ENCODE data around the gene SLC12A7. TPM values are rescaled to one million over a fixed set of nuclear protein-coding genes. Genes with fewer than 3 reads are reported as not detected.

SLC12A7 gene
- total RNA-seq, 2 experiments from 2014 or later, result 101 to 111 TPM

DNA sequence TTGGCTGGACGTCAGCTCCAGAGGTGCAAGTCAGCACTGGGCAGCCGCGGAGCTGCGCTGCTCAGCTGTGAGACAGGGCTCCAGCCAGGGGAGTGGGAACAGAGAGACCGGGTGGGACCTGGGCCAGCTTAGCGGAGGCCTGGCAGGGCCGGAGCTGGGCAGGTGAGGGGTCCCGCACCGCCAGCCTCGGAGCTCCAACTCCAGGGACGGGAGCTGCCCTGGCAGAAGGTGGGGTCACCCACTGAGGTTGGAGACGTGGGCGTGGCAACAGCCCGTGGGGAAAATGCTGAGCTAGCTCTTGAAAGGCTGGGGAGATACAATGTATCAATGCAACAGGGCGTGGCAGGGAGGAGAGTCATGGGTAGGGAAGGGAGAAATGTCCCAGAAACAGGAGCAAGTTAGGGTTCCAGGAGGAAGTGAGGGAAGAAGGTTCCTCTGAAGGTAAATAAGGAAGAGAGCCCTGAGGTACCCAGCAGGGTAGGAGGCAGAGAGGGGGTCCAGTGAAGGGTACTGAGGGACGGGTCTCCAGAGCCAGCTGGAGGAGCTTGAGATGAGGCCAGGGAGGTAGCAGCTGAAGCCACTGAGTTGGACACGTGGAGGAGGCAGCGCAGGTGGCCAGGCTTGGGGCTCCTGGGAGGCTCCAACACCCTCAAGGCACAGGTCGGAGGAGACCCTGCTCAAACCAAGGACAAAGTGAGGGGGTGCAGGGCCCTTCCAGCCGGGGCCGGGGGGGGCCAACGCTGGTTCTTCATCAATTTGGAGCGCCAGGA is 104.0 kb downstream of the SLC12A7 start:
- POLR2A ChIA-PET, result no interaction called here
- Mint-ChIP-seq H3K4me1 (ENCODE audit: low read depth) (peaks cover 32% of the 10 kb centered on the region), H3K36me3 (ENCODE audit: low read depth) (no peaks in the 10 kb centered on the region), H3K9me3 (ENCODE audit: insufficient read depth) (no peaks in the 10 kb centered on the region), H3K4me3 (peak overlapping the region; percentile 17), H3K27me3 (ENCODE audit: low read depth) (peaks cover 50% of the 10 kb centered on the region), H3K27ac (no peak overlapping the region)
- peak; percentile 16 for DNase-seq
- CTCF ChIA-PET, result interaction anchor here (0.8 to 4.9 kb wide), 11 partner anchors 8 to 85 kb away, joined by 3 to 65 read pairs (median 3); no protein-coding TSS in a partner anchor
- ATAC-seq, result no peak

DNA sequence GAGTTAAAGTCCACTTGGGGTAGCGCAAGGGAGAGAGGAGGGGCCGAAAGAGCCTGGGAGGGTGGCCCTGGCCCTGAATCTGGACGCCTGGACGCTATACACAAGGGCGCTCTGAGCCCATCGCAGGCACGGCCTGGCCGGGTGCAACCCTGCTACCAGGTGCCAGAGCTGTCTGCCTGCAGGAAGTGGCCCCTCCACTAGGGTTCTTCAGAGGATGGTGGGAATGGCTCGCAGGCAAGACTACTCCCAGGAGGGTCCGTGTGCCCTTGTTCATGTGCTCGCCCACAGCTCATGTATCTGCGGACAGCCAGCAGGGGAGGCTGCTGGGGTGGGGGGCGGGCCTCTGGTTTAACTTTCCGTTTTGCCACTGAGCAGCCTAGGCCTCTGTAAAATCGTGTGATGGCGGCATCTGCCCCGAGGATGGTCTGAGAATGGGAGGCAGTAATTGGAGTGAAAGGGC is 104.6 kb downstream of the SLC12A7 start:
- no peak overlapping the region for H3K4me3 Mint-ChIP-seq
- H3K27ac Mint-ChIP-seq, result no peak overlapping the region
- CTCF ChIA-PET, result interaction anchor here (0.8 to 4.9 kb wide), 10 partner anchors 9 to 85 kb away, joined by 3 to 65 read pairs (median 4); no protein-coding TSS in a partner anchor
- no peaks in the 10 kb centered on the region for H3K36me3 Mint-ChIP-seq (ENCODE audit: low read depth)
- H3K27me3 Mint-ChIP-seq (ENCODE audit: low read depth), result peaks cover 51% of the 10 kb centered on the region
- POLR2A ChIA-PET, result interaction anchor here (0.6 kb wide), 1 partner anchor 481 kb away, joined by 3 read pairs; no protein-coding TSS in a partner anchor
- ATAC-seq (no peak), DNase-seq (peak; percentile 16)
- H3K9me3 Mint-ChIP-seq (ENCODE audit: insufficient read depth), result no peaks in the 10 kb centered on the region
- peaks cover 33% of the 10 kb centered on the region for H3K4me1 Mint-ChIP-seq (ENCODE audit: low read depth)

DNA sequence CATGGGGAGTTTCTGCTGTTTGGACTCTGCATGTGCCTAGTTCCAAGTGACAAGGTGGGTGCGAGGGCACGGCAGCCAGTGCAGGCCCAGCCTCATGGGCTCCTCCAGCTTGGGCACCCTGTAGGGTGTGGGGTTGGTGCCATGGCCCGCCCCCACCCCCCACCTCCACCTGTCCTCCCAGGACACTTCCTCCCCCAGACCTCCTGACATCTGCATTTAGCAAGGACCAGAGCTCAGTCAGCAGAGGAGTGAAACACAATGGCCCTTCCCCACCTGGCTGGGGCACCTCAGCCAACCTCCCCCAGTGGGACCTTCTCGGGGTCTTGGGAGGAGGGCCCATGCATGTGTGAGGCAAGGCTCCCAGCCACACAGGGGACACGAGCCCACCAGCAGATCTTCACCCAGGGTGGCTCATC is 105.2 kb downstream of the SLC12A7 start:
- POLR2A ChIA-PET, result interaction anchor here (0.6 kb wide), 1 partner anchor 481 kb away, joined by 3 read pairs; no protein-coding TSS in a partner anchor
- Mint-ChIP-seq H3K4me3 (no peak overlapping the region), H3K9me3 (ENCODE audit: insufficient read depth) (no peaks in the 10 kb centered on the region), H3K36me3 (ENCODE audit: low read depth) (no peaks in the 10 kb centered on the region), H3K4me1 (ENCODE audit: low read depth) (peaks cover 33% of the 10 kb centered on the region), H3K27ac (no peak overlapping the region), H3K27me3 (ENCODE audit: low read depth) (peaks cover 56% of the 10 kb centered on the region)
- ATAC-seq (no peak), DNase-seq (peak; percentile 23)
- CTCF ChIA-PET, result interaction anchor here (0.7 to 4.9 kb wide), 7 partner anchors 10 to 84 kb away, joined by 3 to 65 read pairs (median 4); no protein-coding TSS in a partner anchor

DNA sequence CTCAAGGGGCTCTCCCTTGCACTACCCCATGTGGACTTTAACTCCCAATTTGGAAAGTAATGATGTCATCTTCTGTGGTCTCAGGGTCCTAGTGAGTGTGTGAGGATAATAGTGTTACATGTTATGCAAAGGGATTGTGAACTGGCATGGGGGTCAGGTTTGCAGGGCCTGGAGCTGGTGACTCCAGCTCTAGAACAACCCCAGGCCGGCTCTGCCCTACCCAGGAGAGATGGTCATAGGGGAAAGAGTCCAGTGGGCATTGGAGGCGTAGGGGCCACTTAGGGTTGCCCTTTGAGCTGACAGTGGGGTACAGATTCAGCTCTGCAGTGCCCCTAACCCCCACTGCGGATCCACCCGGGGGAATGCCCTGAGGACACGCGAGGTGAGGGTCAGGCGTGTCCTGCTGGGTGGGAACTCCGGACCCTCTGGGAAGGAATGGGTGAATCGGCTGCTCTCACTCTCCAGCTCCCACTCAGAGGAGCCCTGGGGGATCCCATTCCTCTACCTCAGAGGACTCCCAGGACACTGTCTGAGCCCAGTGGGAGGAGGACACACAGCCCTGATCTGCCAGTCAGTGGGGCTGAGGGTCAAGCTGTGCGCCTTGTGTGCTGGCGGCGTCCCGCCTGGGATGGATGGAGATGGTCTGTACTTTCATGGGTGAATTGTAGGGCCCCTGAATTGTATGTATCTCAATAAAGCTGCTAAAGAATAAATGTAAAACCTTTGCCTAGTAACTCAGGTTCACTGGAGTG is 105.8 kb downstream of the SLC12A7 start:
- H3K36me3 Mint-ChIP-seq (ENCODE audit: low read depth), result no peaks in the 10 kb centered on the region
- H3K27ac Mint-ChIP-seq, result no peak overlapping the region
- H3K4me3 Mint-ChIP-seq, result peak overlapping the region; percentile 20
- H3K4me1 Mint-ChIP-seq (ENCODE audit: low read depth), result peaks cover 31% of the 10 kb centered on the region
- ChIA-PET CTCF (interaction anchor here (0.7 to 3.0 kb wide), 8 partner anchors 9 to 132 kb away, joined by 3 to 17 read pairs (median 4); no protein-coding TSS in a partner anchor), POLR2A (no interaction called here)
- ATAC-seq (no peak), DNase-seq (peak; percentile 16)
- no peaks in the 10 kb centered on the region for H3K9me3 Mint-ChIP-seq (ENCODE audit: insufficient read depth)
- H3K27me3 Mint-ChIP-seq (ENCODE audit: low read depth), result peaks cover 56% of the 10 kb centered on the region

DNA sequence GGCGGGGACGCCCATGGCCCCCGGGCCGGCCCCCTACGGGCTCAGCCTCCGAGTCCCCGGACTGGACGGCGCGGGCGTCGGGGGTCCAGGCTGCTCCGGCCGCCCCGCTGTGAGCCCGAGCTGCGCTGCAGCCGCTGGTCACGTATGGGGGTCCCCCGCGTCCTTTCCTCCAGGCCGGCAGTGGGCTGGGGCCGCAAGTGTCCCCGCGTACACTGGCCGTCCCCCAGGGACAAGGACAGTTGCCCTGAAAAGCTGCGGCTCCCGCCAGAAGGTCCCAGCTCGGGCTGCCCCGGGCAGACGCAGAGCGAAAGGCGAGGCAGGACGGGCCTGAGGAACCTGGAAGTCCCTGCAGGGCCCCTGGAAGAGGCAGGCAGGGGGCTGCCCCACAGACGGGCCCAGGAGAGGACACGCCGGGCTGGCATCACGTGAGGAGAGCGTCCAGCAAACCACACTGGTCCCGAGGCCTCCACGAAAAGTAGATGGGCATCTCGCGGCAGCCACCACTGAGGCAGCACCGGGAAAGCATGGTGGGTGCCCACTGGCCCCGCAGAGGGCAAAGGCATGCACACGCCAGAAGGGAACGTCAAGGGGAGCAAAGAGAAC is 106.5 kb downstream of the SLC12A7 start:
- DNase-seq (no peak), ATAC-seq (no peak)
- Mint-ChIP-seq H3K27me3 (ENCODE audit: low read depth) (peaks cover 56% of the 10 kb centered on the region), H3K4me3 (peak overlapping the region; percentile 20), H3K9me3 (ENCODE audit: insufficient read depth) (no peaks in the 10 kb centered on the region), H3K4me1 (ENCODE audit: low read depth) (peaks cover 28% of the 10 kb centered on the region), H3K27ac (no peak overlapping the region), H3K36me3 (ENCODE audit: low read depth) (no peaks in the 10 kb centered on the region)
- POLR2A ChIA-PET, result no interaction called here
- CTCF ChIA-PET, result interaction anchor here (0.6 to 1.2 kb wide), 4 partner anchors 10 to 133 kb away, joined by 3 to 5 read pairs (median 4); no protein-coding TSS in a partner anchor

DNA sequence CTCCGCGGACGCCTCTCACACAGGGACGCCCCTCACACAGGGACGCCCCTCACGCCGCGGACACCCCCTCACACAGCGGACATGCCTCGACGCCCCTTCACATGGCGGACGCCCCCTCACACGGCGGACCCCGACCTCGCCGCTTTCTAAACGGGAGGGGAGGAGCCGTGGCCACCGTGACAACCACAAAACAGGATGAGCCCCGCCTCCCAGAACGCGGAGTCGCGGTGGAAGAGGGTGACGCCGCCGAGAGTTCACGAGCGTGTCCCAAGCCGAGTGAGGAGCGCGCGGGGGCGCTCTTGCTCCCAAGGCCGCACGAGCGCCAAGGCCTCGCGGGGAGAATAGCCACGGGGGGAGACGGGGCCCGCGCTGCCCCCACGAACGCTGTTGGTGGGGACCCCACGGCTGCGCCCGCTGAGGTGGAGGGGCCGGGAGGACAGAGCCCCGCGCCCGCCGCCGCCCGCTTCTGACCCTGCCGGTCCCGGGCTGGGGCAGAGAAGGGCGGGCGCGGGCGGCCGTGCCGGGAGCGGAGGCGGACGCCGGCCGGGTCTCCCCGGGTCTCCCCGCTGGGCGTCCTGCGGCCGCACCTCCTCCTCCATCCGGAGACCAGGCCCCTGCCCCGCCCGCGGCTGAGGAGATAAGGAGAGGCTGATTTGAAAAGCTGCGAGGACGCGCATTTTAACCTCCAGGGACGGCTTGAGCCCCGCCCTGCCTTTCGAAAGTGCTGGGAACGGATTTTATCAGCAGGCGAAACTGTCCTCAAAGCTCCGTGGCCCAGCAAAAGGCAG is 107.2 kb downstream of the SLC12A7 start:
- Mint-ChIP-seq H3K27ac (no peak overlapping the region), H3K36me3 (ENCODE audit: low read depth) (no peaks in the 10 kb centered on the region), H3K4me3 (peak overlapping the region; percentile 49), H3K27me3 (ENCODE audit: low read depth) (peaks cover 51% of the 10 kb centered on the region), H3K9me3 (ENCODE audit: insufficient read depth) (no peaks in the 10 kb centered on the region), H3K4me1 (ENCODE audit: low read depth) (peaks cover 23% of the 10 kb centered on the region)
- peak; percentile 57 for DNase-seq
- POLR2A ChIA-PET, result no interaction called here
- ATAC-seq, result peak; percentile 54
- CTCF ChIA-PET, result interaction anchor here (0.6 to 1.2 kb wide), 4 partner anchors 9 to 134 kb away, joined by 3 to 5 read pairs (median 4); no protein-coding TSS in a partner anchor

DNA sequence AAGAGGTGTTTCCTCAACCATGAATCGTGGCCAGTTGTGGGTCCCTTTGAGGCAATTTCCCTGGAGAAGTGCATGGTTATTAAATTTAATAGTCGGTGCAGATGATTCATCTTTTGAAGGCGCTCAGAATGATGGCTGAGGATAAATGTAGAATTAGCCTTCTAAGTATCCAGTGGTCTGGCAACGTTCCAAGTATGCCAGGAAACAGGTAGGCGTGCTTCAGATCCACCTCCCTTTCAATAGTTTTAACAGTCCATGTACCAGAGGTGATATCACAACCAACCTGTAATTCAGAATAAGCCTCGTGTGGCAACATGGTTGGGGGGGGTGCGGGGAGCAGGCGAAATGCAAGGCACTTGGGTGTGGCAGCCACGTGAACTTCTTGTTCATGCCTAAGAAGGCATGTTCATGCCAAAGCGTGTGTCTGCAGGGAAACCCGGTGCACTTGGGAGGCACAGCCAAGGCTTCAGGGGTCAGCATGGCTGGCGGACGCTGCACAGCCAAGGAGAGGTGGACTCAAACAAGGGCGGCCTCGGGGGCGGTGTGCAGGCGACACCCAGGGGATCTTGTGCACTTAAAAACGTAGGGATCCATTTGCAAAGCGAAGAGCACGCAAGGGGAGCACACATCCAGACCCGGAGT is 108.4 kb downstream of the SLC12A7 start:
- H3K4me3 Mint-ChIP-seq, result peak overlapping the region; percentile 18
- no peaks in the 10 kb centered on the region for H3K9me3 Mint-ChIP-seq (ENCODE audit: insufficient read depth)
- H3K27ac Mint-ChIP-seq, result no peak overlapping the region
- ATAC-seq, result no peak
- ChIA-PET POLR2A (no interaction called here), CTCF (no interaction called here)
- DNase-seq, result peak; percentile 24
- no peaks in the 10 kb centered on the region for H3K36me3 Mint-ChIP-seq (ENCODE audit: low read depth)
- H3K4me1 Mint-ChIP-seq (ENCODE audit: low read depth), result peaks cover 22% of the 10 kb centered on the region
- H3K27me3 Mint-ChIP-seq (ENCODE audit: low read depth), result peaks cover 49% of the 10 kb centered on the region

DNA sequence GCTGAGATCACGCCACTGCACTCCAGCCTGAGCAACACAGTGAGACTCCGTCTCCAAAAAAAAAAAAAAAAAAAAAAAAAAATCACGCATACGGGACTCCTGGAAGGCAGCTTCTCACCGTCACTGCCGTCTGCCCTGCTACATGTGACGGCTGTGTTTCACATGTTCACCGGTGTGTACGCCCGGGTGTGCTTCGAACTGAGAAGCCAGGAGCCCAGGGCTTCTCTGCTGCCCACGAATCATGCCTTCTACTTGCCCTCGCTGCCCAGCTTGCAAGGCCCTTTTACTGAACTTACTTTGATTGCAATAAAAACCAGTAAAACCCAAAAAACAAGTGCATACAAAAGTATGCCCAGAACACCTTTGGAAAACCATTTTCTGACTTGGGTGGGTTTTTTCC is 109.0 kb downstream of the SLC12A7 start:
- ATAC-seq (no peak), DNase-seq (peak; percentile 17)
- no peak overlapping the region for H3K4me3 Mint-ChIP-seq
- peaks cover 20% of the 10 kb centered on the region for H3K4me1 Mint-ChIP-seq (ENCODE audit: low read depth)
- ChIA-PET CTCF (no interaction called here), POLR2A (no interaction called here)
- H3K27ac Mint-ChIP-seq, result no peak overlapping the region
- H3K27me3 Mint-ChIP-seq (ENCODE audit: low read depth), result peaks cover 46% of the 10 kb centered on the region
- no peaks in the 10 kb centered on the region for H3K9me3 Mint-ChIP-seq (ENCODE audit: insufficient read depth)
- H3K36me3 Mint-ChIP-seq (ENCODE audit: low read depth), result no peaks in the 10 kb centered on the region

DNA sequence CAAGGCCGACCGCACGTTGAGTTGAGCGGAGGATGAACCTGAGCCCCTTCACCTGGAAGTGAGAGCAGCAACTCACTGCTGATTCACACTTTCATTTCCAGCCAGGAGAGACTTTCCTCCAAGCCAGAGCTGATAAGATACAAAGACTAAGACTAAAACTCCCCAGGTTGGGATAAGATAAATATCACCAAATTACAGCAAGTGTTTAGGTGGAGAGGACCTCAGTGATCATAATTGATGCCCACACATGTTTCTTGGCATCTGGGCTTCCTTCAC is 109.7 kb downstream of the SLC12A7 start:
- ChIA-PET POLR2A (no interaction called here), CTCF (no interaction called here)
- H3K4me3 Mint-ChIP-seq, result no peak overlapping the region
- H3K9me3 Mint-ChIP-seq (ENCODE audit: insufficient read depth), result no peaks in the 10 kb centered on the region
- H3K27me3 Mint-ChIP-seq (ENCODE audit: low read depth), result peaks cover 40% of the 10 kb centered on the region
- H3K27ac Mint-ChIP-seq, result no peak overlapping the region
- peaks cover 24% of the 10 kb centered on the region for H3K4me1 Mint-ChIP-seq (ENCODE audit: low read depth)
- no peak for ATAC-seq
- H3K36me3 Mint-ChIP-seq (ENCODE audit: low read depth), result no peaks in the 10 kb centered on the region
- no peak for DNase-seq

DNA sequence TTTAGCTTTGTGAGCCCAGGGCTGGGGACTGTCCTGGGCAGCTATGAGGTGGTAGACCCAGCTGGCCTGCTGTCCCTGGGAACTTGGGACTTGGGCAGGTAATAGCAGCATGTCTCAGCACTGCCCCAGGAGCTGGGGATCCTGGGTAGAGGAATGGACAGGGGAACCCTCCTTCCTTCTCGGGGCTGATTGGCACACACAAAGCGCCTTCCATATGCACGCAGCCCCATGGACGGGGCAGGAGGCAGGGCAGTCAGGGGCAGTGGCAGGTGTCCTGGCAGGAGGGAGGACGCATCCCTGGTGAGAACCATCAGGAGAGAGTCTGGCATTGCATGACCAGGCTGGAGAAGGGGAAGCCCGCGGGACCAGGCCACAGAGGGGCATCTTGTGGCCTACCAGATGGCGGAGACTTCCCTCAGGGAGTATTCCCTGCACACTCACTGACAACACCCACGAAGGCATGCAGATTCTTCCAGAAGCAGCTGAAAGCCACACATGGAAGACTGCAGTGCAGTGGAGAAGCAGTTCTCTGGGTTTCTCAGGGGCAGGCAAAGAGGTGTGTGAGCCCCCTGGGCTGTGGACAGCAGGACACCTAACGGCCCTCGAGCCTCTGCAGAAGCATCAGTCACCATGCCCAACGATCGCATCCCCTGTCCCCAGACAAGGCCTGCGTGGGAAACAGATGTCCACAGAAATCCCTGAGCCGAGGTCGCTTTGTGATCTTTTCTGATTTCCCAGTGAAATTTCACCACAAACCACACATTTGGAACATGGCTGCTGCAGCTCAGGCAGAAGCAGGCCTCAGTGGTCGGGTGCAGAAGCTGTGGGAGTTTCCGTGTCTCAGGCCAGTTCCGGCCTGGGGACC is 110.2 kb downstream of the SLC12A7 start:
- no peak for ATAC-seq
- ChIA-PET CTCF (interaction anchor here (1.4 kb wide), 1 partner anchor 78 kb away, joined by 6 read pairs; no protein-coding TSS in a partner anchor), POLR2A (no interaction called here)
- H3K4me3 Mint-ChIP-seq, result no peak overlapping the region
- no peaks in the 10 kb centered on the region for H3K36me3 Mint-ChIP-seq (ENCODE audit: low read depth)
- H3K4me1 Mint-ChIP-seq (ENCODE audit: low read depth), result peaks cover 30% of the 10 kb centered on the region
- H3K9me3 Mint-ChIP-seq (ENCODE audit: insufficient read depth), result no peaks in the 10 kb centered on the region
- H3K27ac Mint-ChIP-seq, result no peak overlapping the region
- H3K27me3 Mint-ChIP-seq (ENCODE audit: low read depth), result peaks cover 35% of the 10 kb centered on the region
- peak; percentile 17 for DNase-seq
